ENCODE results near the gene PLS1.

- no peak for TF ChIP-seq REST (IDR thresholded peaks at IDR 0.05; ENCODE audit: low read depth, low read length)
- no peak for TF ChIP-seq JUND (IDR thresholded peaks at IDR 0.05)
- TF ChIP-seq USF2 (IDR thresholded peaks at IDR 0.05; ENCODE audit: borderline replicate concordance, low read depth, low read length) = no peak
- TF ChIP-seq CTCF (IDR thresholded peaks at IDR 0.05) = no peak
- no peak for TF ChIP-seq POLR2AphosphoS5 (IDR thresholded peaks at IDR 0.05; ENCODE audit: low read depth, low read length)
- TF ChIP-seq EP300 (IDR thresholded peaks at IDR 0.05; ENCODE audit: borderline replicate concordance in 1 of 2, low read depth in 1 of 2, low read length in 1 of 2) = no peak
- no peak for TF ChIP-seq YY1 (IDR thresholded peaks at IDR 0.05; ENCODE audit: low read depth)
- TF ChIP-seq ELF1 (IDR thresholded peaks at IDR 0.05) = no peak
- TF ChIP-seq MXI1 (IDR thresholded peaks at IDR 0.05; ENCODE audit: low read depth, low read length) = no peak
- no peak for TF ChIP-seq NFIC (IDR thresholded peaks at IDR 0.05; ENCODE audit: borderline replicate concordance)
- TF ChIP-seq CHD2 (IDR thresholded peaks at IDR 0.05; ENCODE audit: low read length, partially characterized antibody) = no peak
- no peak for TF ChIP-seq NRF1 (IDR thresholded peaks at IDR 0.05; ENCODE audit: low read depth, low read length)
- TF ChIP-seq RXRA (IDR thresholded peaks at IDR 0.05; ENCODE audit: borderline replicate concordance, low read depth) = no peak
- no peak for TF ChIP-seq GATA2 (CRISPR knock-in tag; IDR thresholded peaks at IDR 0.05)
These were observed 55.5 kb downstream of the PLS1 start for GRCh38 chr3:142651711-142652110.

All from SK-N-SH (cell line).